Measurements from ENCODE around the gene VSX1. TPM values are rescaled to one million over a fixed set of nuclear protein-coding genes. Genes with fewer than 3 reads are reported as not detected.

VSX1 gene
- total RNA-seq, 1 donor from 2014 or later = not detected

- no peak for TF ChIP-seq CTCF (IDR thresholded peaks at IDR 0.05; ENCODE audit: partially characterized antibody, unreplicated experiment)
- H3K27me3 Mint-ChIP-seq (ENCODE audit: unreplicated experiment) = peaks cover 4% of the 10 kb centered on the region
- DNase-seq = no peak
- no peak overlapping the region for H3K4me3 Mint-ChIP-seq (ENCODE audit: unreplicated experiment)
- no peaks in the 10 kb centered on the region for H3K4me1 Mint-ChIP-seq (ENCODE audit: low read depth, unreplicated experiment)
- H3K9me3 Mint-ChIP-seq (ENCODE audit: unreplicated experiment) = no peaks in the 10 kb centered on the region
- H3K27ac Mint-ChIP-seq (ENCODE audit: unreplicated experiment) = no peak overlapping the region
- H3K36me3 Mint-ChIP-seq (ENCODE audit: unreplicated experiment) = no peaks in the 10 kb centered on the region
Observed at GRCh38 chr20:25046736-25047666, 34.9 kb downstream of the VSX1 start.

GRCh38 chr20:25046181-25046641, 35.7 kb downstream of the VSX1 start:
- no peak overlapping the region for H3K4me3 Mint-ChIP-seq (ENCODE audit: unreplicated experiment)
- H3K27me3 Mint-ChIP-seq (ENCODE audit: unreplicated experiment) = peaks cover 1% of the 10 kb centered on the region
- H3K27ac Mint-ChIP-seq (ENCODE audit: unreplicated experiment) = no peak overlapping the region
- no peak for DNase-seq
- no peaks in the 10 kb centered on the region for H3K36me3 Mint-ChIP-seq (ENCODE audit: unreplicated experiment)
- H3K9me3 Mint-ChIP-seq (ENCODE audit: unreplicated experiment) = no peaks in the 10 kb centered on the region
- H3K4me1 Mint-ChIP-seq (ENCODE audit: low read depth, unreplicated experiment) = no peaks in the 10 kb centered on the region
- no peak for TF ChIP-seq CTCF (IDR thresholded peaks at IDR 0.05; ENCODE audit: partially characterized antibody, unreplicated experiment)

GRCh38 chr20:25045343-25045712, 36.6 kb downstream of the VSX1 start:
- no peak for DNase-seq
- H3K4me1 Mint-ChIP-seq (ENCODE audit: low read depth, unreplicated experiment) = no peaks in the 10 kb centered on the region
- no peak overlapping the region for H3K27ac Mint-ChIP-seq (ENCODE audit: unreplicated experiment)
- H3K36me3 Mint-ChIP-seq (ENCODE audit: unreplicated experiment) = no peaks in the 10 kb centered on the region
- no peaks in the 10 kb centered on the region for H3K9me3 Mint-ChIP-seq (ENCODE audit: unreplicated experiment)
- H3K4me3 Mint-ChIP-seq (ENCODE audit: unreplicated experiment) = no peak overlapping the region
- no peak for TF ChIP-seq CTCF (IDR thresholded peaks at IDR 0.05; ENCODE audit: partially characterized antibody, unreplicated experiment)
- H3K27me3 Mint-ChIP-seq (ENCODE audit: unreplicated experiment) = peaks cover 1% of the 10 kb centered on the region

GRCh38 chr20:25044660-25045342, 37.1 kb downstream of the VSX1 start:
- no peaks in the 10 kb centered on the region for H3K36me3 Mint-ChIP-seq (ENCODE audit: unreplicated experiment)
- peaks cover 3% of the 10 kb centered on the region for H3K27me3 Mint-ChIP-seq (ENCODE audit: unreplicated experiment)
- no peak for DNase-seq
- no peak overlapping the region for H3K27ac Mint-ChIP-seq (ENCODE audit: unreplicated experiment)
- H3K4me3 Mint-ChIP-seq (ENCODE audit: unreplicated experiment) = no peak overlapping the region
- no peaks in the 10 kb centered on the region for H3K4me1 Mint-ChIP-seq (ENCODE audit: low read depth, unreplicated experiment)
- H3K9me3 Mint-ChIP-seq (ENCODE audit: unreplicated experiment) = no peaks in the 10 kb centered on the region
- no peak for TF ChIP-seq CTCF (IDR thresholded peaks at IDR 0.05; ENCODE audit: partially characterized antibody, unreplicated experiment)

- no peaks in the 10 kb centered on the region for H3K4me1 Mint-ChIP-seq (ENCODE audit: low read depth, unreplicated experiment)
- no peaks in the 10 kb centered on the region for H3K36me3 Mint-ChIP-seq (ENCODE audit: unreplicated experiment)
- no peaks in the 10 kb centered on the region for H3K9me3 Mint-ChIP-seq (ENCODE audit: unreplicated experiment)
- H3K27ac Mint-ChIP-seq (ENCODE audit: unreplicated experiment) = no peak overlapping the region
- peaks cover 3% of the 10 kb centered on the region for H3K27me3 Mint-ChIP-seq (ENCODE audit: unreplicated experiment)
- no peak for DNase-seq
- H3K4me3 Mint-ChIP-seq (ENCODE audit: unreplicated experiment) = no peak overlapping the region
- TF ChIP-seq CTCF (IDR thresholded peaks at IDR 0.05; ENCODE audit: partially characterized antibody, unreplicated experiment) = no peak
Observed at GRCh38 chr20:25044261-25044560, 37.7 kb downstream of the VSX1 start.

All from glutamatergic neuron (in vitro differentiated cells).